Esophagus squamous epithelium (tissue), 4 donors: ENCODE results near the gene EXOSC7.

Experiments
- POLR2A ChIP-seq, 4 donors: fragments of 450-650 bp; IDR thresholded peaks; one replicate each; pipeline ENCODE4 v1.6.1; 2017; ENCODE audit warnings: antibody characterized with exemption in 4 of 4, mild to moderate bottlenecking in 4 of 4, moderate library complexity in 3 of 4
- TF ChIP-seq, protein P1 (sequence below), 6 experiments: fragments of 450-650 bp in 4 of 6; fragments of 200-600 bp in 2 of 6; sonication (generic) in 2 of 6; IDR thresholded peaks; one replicate each; pipeline ENCODE4 v1.5.1; 2016 to 2019; ENCODE audit warnings: antibody characterized with exemption in 6 of 6, mild to moderate bottlenecking in 4 of 6, moderate library complexity in 4 of 6

GRCh38 chr3:45017821-45018220 is 41.8 kb downstream of the EXOSC7 start:
- TF ChIP-seq, protein P1, sequence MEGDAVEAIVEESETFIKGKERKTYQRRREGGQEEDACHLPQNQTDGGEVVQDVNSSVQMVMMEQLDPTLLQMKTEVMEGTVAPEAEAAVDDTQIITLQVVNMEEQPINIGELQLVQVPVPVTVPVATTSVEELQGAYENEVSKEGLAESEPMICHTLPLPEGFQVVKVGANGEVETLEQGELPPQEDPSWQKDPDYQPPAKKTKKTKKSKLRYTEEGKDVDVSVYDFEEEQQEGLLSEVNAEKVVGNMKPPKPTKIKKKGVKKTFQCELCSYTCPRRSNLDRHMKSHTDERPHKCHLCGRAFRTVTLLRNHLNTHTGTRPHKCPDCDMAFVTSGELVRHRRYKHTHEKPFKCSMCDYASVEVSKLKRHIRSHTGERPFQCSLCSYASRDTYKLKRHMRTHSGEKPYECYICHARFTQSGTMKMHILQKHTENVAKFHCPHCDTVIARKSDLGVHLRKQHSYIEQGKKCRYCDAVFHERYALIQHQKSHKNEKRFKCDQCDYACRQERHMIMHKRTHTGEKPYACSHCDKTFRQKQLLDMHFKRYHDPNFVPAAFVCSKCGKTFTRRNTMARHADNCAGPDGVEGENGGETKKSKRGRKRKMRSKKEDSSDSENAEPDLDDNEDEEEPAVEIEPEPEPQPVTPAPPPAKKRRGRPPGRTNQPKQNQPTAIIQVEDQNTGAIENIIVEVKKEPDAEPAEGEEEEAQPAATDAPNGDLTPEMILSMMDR (IDR thresholded peaks at IDR 0.05), result no peak
- TF ChIP-seq POLR2A (IDR thresholded peaks at IDR 0.05), result no peak
